Neutrophil (primary cell): Measurements from ENCODE around the gene FLOT2.

Source experiments
- H3K27ac ChIP-seq: fragments of 200-600 bp; sonication (generic); 2 replicates; pipeline ENCODE4 v1.5.1; 2016; ENCODE audit warnings: mild to moderate bottlenecking, moderate library complexity
- H3K27me3 ChIP-seq: fragments of 200-600 bp; sonication (generic); 2 replicates; pipeline ENCODE4 v1.6.0; 2016; ENCODE audit warnings: mild to moderate bottlenecking
- H3K36me3 ChIP-seq: fragments of 200-600 bp; sonication (generic); 2 replicates; pipeline ENCODE4 v1.5.1; 2017
- H3K4me1 ChIP-seq, 2 experiments: fragments of 200-600 bp in 1 of 2; sonication (generic) in 1 of 2; 1 replicate in 1 of 2; 2 replicates in 1 of 2; pipeline versions ENCODE4 v1.5.1 to v1.6.1; 2013 to 2016; ENCODE audit warnings: low read depth in 1 of 2, low read length in 1 of 2, mild to moderate bottlenecking in 1 of 2, moderate library complexity in 1 of 2; ENCODE audit not compliant: control insufficient read depth in 1 of 2, insufficient read depth in 1 of 2
- H3K4me3 ChIP-seq, 2 experiments: fragments of 200-600 bp in 1 of 2; sonication (generic) in 1 of 2; 1 replicate in 1 of 2; 2 replicates in 1 of 2; pipeline ENCODE4 v1.5.1; 2013 to 2016; ENCODE audit warnings: low read depth in 1 of 2, low read length in 1 of 2, mild to moderate bottlenecking in 1 of 2, moderate library complexity in 1 of 2
- H3K9me3 ChIP-seq: fragments of 200-600 bp; sonication (generic); 2 replicates; pipeline ENCODE4 v1.5.1; 2016
- TF ChIP-seq, protein P1 (sequence below): fragments of 200-600 bp; sonication (generic); IDR thresholded peaks from 2 replicates; pipeline ENCODE4 v1.5.1; 2016; ENCODE audit warnings: antibody characterized with exemption

The FLOT2 gene

DNA sequence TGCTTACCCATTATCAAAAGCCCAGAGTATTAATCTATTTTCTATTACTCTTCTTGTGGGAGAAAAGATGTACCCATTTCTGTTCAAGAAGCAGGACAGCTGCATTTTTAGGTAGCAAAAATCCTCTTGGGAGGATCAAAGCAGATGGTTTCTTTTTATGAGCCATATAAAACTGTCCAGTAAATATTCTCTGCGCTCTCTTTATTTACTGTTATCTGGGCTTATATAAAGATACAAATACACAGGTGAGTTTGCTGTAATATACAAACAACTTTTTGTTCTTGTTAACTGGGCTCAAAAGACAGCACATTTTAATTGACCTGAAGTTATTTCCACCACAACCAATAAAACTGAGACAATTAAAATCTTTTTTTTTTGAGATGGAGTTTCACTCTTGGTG lies 43.7 kb upstream of the FLOT2 start:
- no peaks in the 10 kb centered on the region for H3K27me3 ChIP-seq
- H3K4me1 ChIP-seq: peaks cover 70 to 88% of the 10 kb centered on the region in 2 experiments
- H3K36me3 ChIP-seq: peaks cover 14% of the 10 kb centered on the region
- H3K27ac ChIP-seq: peak overlapping the region; percentile 88
- no peaks in the 10 kb centered on the region for H3K9me3 ChIP-seq
- TF ChIP-seq, protein P1, sequence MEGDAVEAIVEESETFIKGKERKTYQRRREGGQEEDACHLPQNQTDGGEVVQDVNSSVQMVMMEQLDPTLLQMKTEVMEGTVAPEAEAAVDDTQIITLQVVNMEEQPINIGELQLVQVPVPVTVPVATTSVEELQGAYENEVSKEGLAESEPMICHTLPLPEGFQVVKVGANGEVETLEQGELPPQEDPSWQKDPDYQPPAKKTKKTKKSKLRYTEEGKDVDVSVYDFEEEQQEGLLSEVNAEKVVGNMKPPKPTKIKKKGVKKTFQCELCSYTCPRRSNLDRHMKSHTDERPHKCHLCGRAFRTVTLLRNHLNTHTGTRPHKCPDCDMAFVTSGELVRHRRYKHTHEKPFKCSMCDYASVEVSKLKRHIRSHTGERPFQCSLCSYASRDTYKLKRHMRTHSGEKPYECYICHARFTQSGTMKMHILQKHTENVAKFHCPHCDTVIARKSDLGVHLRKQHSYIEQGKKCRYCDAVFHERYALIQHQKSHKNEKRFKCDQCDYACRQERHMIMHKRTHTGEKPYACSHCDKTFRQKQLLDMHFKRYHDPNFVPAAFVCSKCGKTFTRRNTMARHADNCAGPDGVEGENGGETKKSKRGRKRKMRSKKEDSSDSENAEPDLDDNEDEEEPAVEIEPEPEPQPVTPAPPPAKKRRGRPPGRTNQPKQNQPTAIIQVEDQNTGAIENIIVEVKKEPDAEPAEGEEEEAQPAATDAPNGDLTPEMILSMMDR: no peak
- H3K4me3 ChIP-seq: no peak overlapping the region

DNA sequence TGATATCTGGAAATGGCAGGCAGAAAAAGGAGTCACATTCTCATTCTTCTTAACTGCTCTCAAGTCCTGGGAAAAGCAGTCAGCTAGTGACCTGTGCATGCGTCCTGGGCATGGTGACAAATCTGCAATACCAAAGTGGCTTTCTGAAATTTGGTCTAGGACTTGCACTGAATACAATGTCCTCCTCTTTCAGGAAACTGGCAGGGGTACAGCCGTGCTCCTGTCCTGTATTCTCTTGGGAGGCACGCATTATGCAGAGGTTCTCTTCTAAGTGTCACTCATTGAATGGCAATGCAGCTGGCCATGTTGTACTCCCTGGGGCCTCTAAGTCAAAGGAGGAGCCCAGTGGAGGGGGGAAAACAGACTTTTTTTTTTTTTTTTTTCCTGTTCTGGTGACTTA lies 43.1 kb upstream of the FLOT2 start:
- H3K4me1 ChIP-seq: peaks cover 70 to 88% of the 10 kb centered on the region in 2 experiments
- no peaks in the 10 kb centered on the region for H3K9me3 ChIP-seq
- peaks cover 14% of the 10 kb centered on the region for H3K36me3 ChIP-seq
- TF ChIP-seq, protein P1: no peak
- no peaks in the 10 kb centered on the region for H3K27me3 ChIP-seq
- H3K4me3 ChIP-seq: peak overlapping the region; percentile 26 to 43
- peak overlapping the region; percentile 88 for H3K27ac ChIP-seq

- Histone ChIP-seq H3K9me3 (no peaks in the 10 kb centered on the region), H3K4me1 (peaks cover 75 to 88% of the 10 kb centered on the region in 2 experiments), H3K4me3 (peak overlapping the region; percentile 26 to 43), H3K27me3 (no peaks in the 10 kb centered on the region), H3K36me3 (peaks cover 14% of the 10 kb centered on the region), H3K27ac (peak overlapping the region; percentile 88)
- TF ChIP-seq, protein P1: no peak
These were observed 42.6 kb upstream of the FLOT2 start for GRCh38 chr17:28940142-28940541.

DNA sequence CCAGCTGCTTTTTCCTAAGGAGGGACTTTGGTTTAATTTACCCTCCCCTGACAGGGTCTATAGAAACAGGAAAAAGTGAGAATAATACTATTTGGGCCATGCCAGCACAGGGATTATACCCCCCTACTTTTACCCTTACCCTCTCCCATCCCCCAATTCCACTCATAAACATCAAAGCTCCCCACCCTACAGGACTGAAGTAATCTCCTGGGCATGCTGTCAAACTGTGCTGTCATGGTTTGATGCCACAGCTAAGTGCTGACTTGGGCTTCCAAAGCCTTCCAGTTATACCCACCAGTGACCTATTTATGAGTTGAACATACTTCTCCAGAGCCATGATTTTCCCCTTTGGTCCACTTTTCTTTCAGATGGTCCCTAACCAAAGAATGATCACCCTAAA lies 41.0 kb upstream of the FLOT2 start:
- Histone ChIP-seq H3K9me3 (no peaks in the 10 kb centered on the region), H3K27ac (peak overlapping the region; percentile 88), H3K4me1 (peaks cover 82 to 94% of the 10 kb centered on the region in 2 experiments), H3K27me3 (no peaks in the 10 kb centered on the region), H3K4me3 (peak overlapping the region; percentile 3 to 36), H3K36me3 (peaks cover 10% of the 10 kb centered on the region)
- TF ChIP-seq, protein P1: no peak

- Histone ChIP-seq H3K27me3 (no peaks in the 10 kb centered on the region), H3K27ac (peak overlapping the region; percentile 88), H3K36me3 (peaks cover 9% of the 10 kb centered on the region), H3K4me1 (peaks cover 81 to 84% of the 10 kb centered on the region in 2 experiments), H3K4me3 (peak overlapping the region; percentile 36 to 54), H3K9me3 (no peaks in the 10 kb centered on the region)
- TF ChIP-seq, protein P1: no peak
These were observed 39.7 kb upstream of the FLOT2 start for GRCh38 chr17:28937044-28937729.
